Mucosa of descending colon (tissue), 3 donors: ENCODE results near the gene OGA. TPM values are rescaled to one million over a fixed set of nuclear protein-coding genes. Genes with fewer than 3 reads are reported as not detected.

Experiments
- ATAC-seq: fragments of 200-7000 bp; cut with Tn5 transposase; one replicate; pipeline ENCODE4 v1.9.1; 2020; ENCODE audit warnings: mild to moderate bottlenecking, moderate library complexity
- DNase-seq, 3 donors: peaks; one replicate each; pipeline ENCODE4 v3.0.0-alpha.2; 2020
- H3K36me3 ChIP-seq: fragments of 200-600 bp; one replicate; pipeline ENCODE4 v1.8.0; 2021; ENCODE audit warnings: low read depth, mild to moderate bottlenecking
- H3K4me1 ChIP-seq: fragments of 200-600 bp; one replicate; pipeline ENCODE4 v1.8.0; 2021; ENCODE audit warnings: low read depth, mild to moderate bottlenecking
- H3K4me3 ChIP-seq: fragments of 200-600 bp; one replicate; pipeline ENCODE4 v1.8.0; 2021; ENCODE audit warnings: mild to moderate bottlenecking
- H3K9me3 ChIP-seq: fragments of 200-600 bp; one replicate; pipeline ENCODE4 v1.8.0; 2021; ENCODE audit warnings: mild to moderate bottlenecking
- CTCF ChIP-seq: fragments of 200-600 bp; IDR thresholded peaks from one replicate; pipeline ENCODE4 v1.8.0; 2022; ENCODE audit warnings: antibody characterized with exemption, mild to moderate bottlenecking
- intact Hi-C, 2 donors: fragments of 100-400 bp; cut with DNase I in 1 of 2; cut with micrococcal nuclease in 1 of 2; formaldehyde crosslinking; loops; one replicate each; pipeline versions ENCODE4 v1.11.0 to v1.11.1; 2022; cut with DNase I, micrococcal nuclease
- total RNA-seq, 3 donors: library from RNA; stranded (reverse); fragmentation: NEBNext Ultra II Directional in 2 of 3; extraction: Animal tissue kit (Norgen Biotek cat#: 25700) in 2 of 3; gene quantifications; one replicate each; pipeline versions ENCODE4 v1.2.1 to v1.2.4, GENCODE V29; 2021 to 2023
- donor health status: DM: no; HTN: no; CAD: no; lungs with moderate emphysema.
- donor health status: DM: no; HTN: no; CAD: no.
- donor health status: DM: no; HTN: yes; CAD: no.

OGA gene
- total RNA-seq, 3 donors from 2014 or later: 80.8 to 112 (median 110) TPM

- Histone ChIP-seq H3K4me3 (no peak overlapping the region), H3K4me1 (peaks cover 14% of the 10 kb centered on the region), H3K36me3 (no peaks in the 10 kb centered on the region), H3K9me3 (no peaks in the 10 kb centered on the region)
- peak; percentile 94 to 97 (median 97) for DNase-seq
- intact Hi-C loops: no loop called here
- peak; percentile 93 for ATAC-seq
- no peak for TF ChIP-seq CTCF
Measured at GRCh38 chr10:101830322-101831168, 12.3 kb upstream of the OGA start.

GRCh38 chr10:101829561-101830315, 11.5 kb upstream of the OGA start:
- TF ChIP-seq CTCF: no peak
- Histone ChIP-seq H3K36me3 (no peaks in the 10 kb centered on the region), H3K4me3 (no peak overlapping the region), H3K4me1 (peaks cover 14% of the 10 kb centered on the region), H3K9me3 (no peaks in the 10 kb centered on the region)
- peak; percentile 12 for ATAC-seq
- peak; percentile 77 to 87 (median 82) for DNase-seq
- intact Hi-C loops: no loop called here

DNA sequence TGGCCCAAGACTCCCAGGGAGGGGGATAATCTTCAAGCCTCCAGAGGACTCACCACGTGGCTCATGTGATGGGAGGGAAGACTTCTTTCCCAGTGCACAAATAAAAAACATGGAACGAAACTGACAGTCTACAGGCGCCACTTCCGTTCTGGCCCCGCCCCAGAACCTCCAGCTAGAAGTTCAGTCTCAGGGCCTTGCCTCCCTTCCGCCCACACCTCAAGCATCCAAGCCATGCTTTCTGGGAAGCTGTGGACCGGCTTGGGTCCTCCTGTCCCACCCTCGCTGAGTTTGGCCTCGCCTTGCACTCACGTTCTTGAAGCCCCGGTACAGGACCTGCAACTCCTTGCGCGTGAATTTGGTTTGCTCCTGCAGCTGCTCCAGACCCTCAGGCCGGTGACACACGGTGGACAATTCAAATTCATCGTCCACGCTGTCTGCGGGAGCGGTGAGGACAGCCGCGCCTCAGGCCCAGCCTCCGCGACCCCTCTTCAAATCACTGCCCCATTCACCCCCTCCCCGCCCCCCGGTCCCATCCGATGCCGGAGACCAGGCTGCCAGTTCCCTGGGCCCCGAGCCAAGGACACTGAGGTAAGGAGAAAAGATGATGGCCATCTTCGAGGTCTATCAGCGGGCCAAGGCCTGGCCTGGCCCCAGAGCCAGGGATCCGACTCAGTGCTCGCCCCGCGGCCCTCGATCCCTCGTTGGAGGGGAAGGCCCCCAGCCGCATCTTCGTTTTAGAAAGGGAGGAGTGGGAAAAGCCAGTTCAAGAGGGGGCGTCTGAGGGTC, 10.7 kb upstream of the OGA start:
- H3K4me3 ChIP-seq: no peak overlapping the region
- H3K36me3 ChIP-seq: no peaks in the 10 kb centered on the region
- DNase-seq: peak; percentile 39 to 71 (median 62)
- ATAC-seq: no peak
- H3K9me3 ChIP-seq: no peaks in the 10 kb centered on the region
- intact Hi-C loops: no loop called here
- no peak for TF ChIP-seq CTCF
- H3K4me1 ChIP-seq: peaks cover 14% of the 10 kb centered on the region

DNA sequence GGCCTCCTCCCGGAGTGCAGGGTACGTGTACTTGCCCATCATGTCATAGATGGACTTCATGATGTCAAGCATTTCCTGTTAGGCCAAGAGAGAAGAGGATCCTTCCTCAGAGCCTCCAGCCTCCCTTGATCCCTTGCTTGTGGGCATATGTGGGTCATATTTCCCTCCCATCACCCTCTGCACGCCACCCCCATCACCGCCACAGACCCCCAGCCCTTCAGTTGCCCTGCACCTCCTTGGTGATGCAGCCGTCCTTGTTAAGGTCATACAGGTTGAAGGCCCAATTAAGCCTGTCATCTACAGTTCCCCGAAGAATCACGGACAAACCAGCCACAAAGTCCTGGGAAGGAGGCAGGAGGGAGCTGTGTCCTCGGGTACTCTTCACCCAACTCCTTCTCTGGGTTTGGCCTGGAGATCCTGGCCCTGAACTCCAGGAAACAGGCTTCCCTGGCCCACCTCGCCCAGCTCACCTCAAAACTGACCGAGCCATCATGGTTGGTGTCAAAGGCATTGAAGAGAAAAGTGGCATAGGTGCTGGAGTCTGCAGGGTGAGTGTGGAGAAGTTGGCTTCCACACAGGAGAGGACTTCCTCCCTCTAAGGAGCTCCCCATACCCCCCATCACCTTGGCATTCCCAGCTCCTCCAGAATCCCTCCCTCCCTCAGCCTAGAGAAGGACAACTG, 9.8 kb upstream of the OGA start:
- ATAC-seq (no peak), DNase-seq (no peak)
- TF ChIP-seq CTCF: no peak
- intact Hi-C loops: no loop called here
- H3K4me1 ChIP-seq: peaks cover 14% of the 10 kb centered on the region
- H3K36me3 ChIP-seq: no peaks in the 10 kb centered on the region
- H3K4me3 ChIP-seq: no peak overlapping the region
- H3K9me3 ChIP-seq: no peaks in the 10 kb centered on the region

- no peak for TF ChIP-seq CTCF
- Histone ChIP-seq H3K4me1 (peaks cover 14% of the 10 kb centered on the region), H3K36me3 (no peaks in the 10 kb centered on the region), H3K4me3 (no peak overlapping the region), H3K9me3 (no peaks in the 10 kb centered on the region)
- ATAC-seq (no peak), DNase-seq (no peak)
- intact Hi-C loops: no loop called here
Measured at GRCh38 chr10:101826852-101827434, 8.7 kb upstream of the OGA start.
